Measurements from ENCODE around the gene POLR2A.

Gene POLR2A

GRCh38 chr17:7444682-7445618 is 39.2 kb upstream of the POLR2A start, which contains the start of gene CHRNB1 (continued):
- TF ChIP-seq TSHZ1 (tag by site-specific recombination; IDR thresholded peaks at IDR 0.05; ENCODE audit: borderline replicate concordance) (no peak), ZNF560 (tag by site-specific recombination; IDR thresholded peaks at IDR 0.05; ENCODE audit: borderline replicate concordance) (no peak), ZNF704 (tag by site-specific recombination; IDR thresholded peaks at IDR 0.05) (no peak), ZIC2 (tag by site-specific recombination; IDR thresholded peaks at IDR 0.05) (peak; percentile 53), ZNF664 (tag by site-specific recombination; IDR thresholded peaks at IDR 0.05) (no peak), ZNF121 (tag by site-specific recombination; IDR thresholded peaks at IDR 0.05) (no peak), BCL6B (tag by site-specific recombination; IDR thresholded peaks at IDR 0.05) (no peak), KLF17 (tag by site-specific recombination; IDR thresholded peaks at IDR 0.05) (no peak), SCRT1 (tag by site-specific recombination; IDR thresholded peaks at IDR 0.05; ENCODE audit: borderline replicate concordance) (peak; percentile 52; the same call in 1 of the 2 replicates), ZNF837 (tag by site-specific recombination; IDR thresholded peaks at IDR 0.05) (no peak), ZFP3 (tag by site-specific recombination; IDR thresholded peaks at IDR 0.05; ENCODE audit: low read depth) (no peak), WT1 (tag by site-specific recombination; IDR thresholded peaks at IDR 0.05) (no peak), ZBTB44 (tag by site-specific recombination; IDR thresholded peaks at IDR 0.05) (no peak), KLF1 (tag by site-specific recombination; IDR thresholded peaks at IDR 0.05) (no peak), ZNF23 (tag by site-specific recombination; IDR thresholded peaks at IDR 0.05; ENCODE audit: borderline replicate concordance) (no peak), ZNF549 (tag by site-specific recombination; IDR thresholded peaks at IDR 0.05) (no peak), ZNF501 (tag by site-specific recombination; IDR thresholded peaks at IDR 0.05) (no peak), ELK4 (IDR thresholded peaks at IDR 0.05; ENCODE audit: borderline replicate concordance, low read depth, low read length) (no peak), KLF16 (tag by site-specific recombination; IDR thresholded peaks at IDR 0.05) (peak; percentile 65), ZNF114 (tag by site-specific recombination; IDR thresholded peaks at IDR 0.05) (no peak), ZNF792 (tag by site-specific recombination; IDR thresholded peaks at IDR 0.05) (no peak), BCL11A (tag by site-specific recombination; IDR thresholded peaks at IDR 0.05; ENCODE audit: low read depth) (no peak), ZBTB20 (tag by site-specific recombination; IDR thresholded peaks at IDR 0.05) (peak; percentile 100), ZNF280D (tag by site-specific recombination; IDR thresholded peaks at IDR 0.05) (no peak), ZFP37 (tag by site-specific recombination; IDR thresholded peaks at IDR 0.05) (no peak), ZNF707 (tag by site-specific recombination; IDR thresholded peaks at IDR 0.05) (no peak), GLI4 (tag by site-specific recombination; IDR thresholded peaks at IDR 0.05) (no peak)

All from HEK293 (cell line).